ENCODE data around the gene ATL3. TPM values are rescaled to one million over a fixed set of nuclear protein-coding genes. Genes with fewer than 3 reads are reported as not detected.
A peak's percentile ranks its signal among the peaks of the same experiment; 100 is the strongest.

Gene ATL3
- total and polyA plus RNA-seq, 2 of the 13 experiments (the other 11 are each of a cell fraction or from before 2014, with no cell fraction given) = not detected

GRCh38 chr11:63680834-63681320 is 9.7 kb upstream of the ATL3 start (continued):
- TF ChIP-seq ZSCAN5A (CRISPR knock-in tag; IDR thresholded peaks at IDR 0.05; ENCODE audit: borderline replicate concordance) (0 out of 2 replicates have a peak, but pooled peaks have one; percentile 20), ZBTB33 (CRISPR knock-in tag; IDR thresholded peaks at IDR 0.05) (no peak), ZBTB39 (CRISPR knock-in tag; IDR thresholded peaks at IDR 0.05) (no peak), ZSCAN30 (CRISPR knock-in tag; IDR thresholded peaks at IDR 0.05) (no peak), NR2F2 (IDR thresholded peaks at IDR 0.05; ENCODE audit: borderline replicate concordance, low read depth) (no peak), PAF1 (CRISPR knock-in tag; IDR thresholded peaks at IDR 0.05) (no peak), FOXJ3 (CRISPR knock-in tag; IDR thresholded peaks at IDR 0.05; ENCODE audit: borderline replicate concordance) (peak; percentile 17; the same call in 1 of the 2 replicates), NFYC (CRISPR knock-in tag; IDR thresholded peaks at IDR 0.05) (no peak), NFAT5 (CRISPR knock-in tag; IDR thresholded peaks at IDR 0.05) (no peak), ZBTB7B (CRISPR knock-in tag; IDR thresholded peaks at IDR 0.05) (no peak), NFYB (CRISPR knock-in tag; IDR thresholded peaks at IDR 0.05) (no peak), ZNF850 (CRISPR knock-in tag; conservative IDR thresholded peaks at IDR 0.05) (no peak), ZNF446 (CRISPR knock-in tag; IDR thresholded peaks at IDR 0.05) (peak; percentile 62; the same call in 1 of the 2 replicates), MXI1 (IDR thresholded peaks at IDR 0.05; ENCODE audit: borderline replicate concordance, low read depth, low read length) (no peak), SIN3B (IDR thresholded peaks at IDR 0.05; ENCODE audit: low read length) (no peak), ZNF292 (CRISPR knock-in tag; IDR thresholded peaks at IDR 0.05; ENCODE audit: borderline replicate concordance, low read depth) (no peak), ZNF569 (CRISPR knock-in tag; IDR thresholded peaks at IDR 0.05; ENCODE audit: borderline replicate concordance) (0 out of 2 replicates have a peak, but pooled peaks have one; percentile 5), NPAS2 (CRISPR knock-in tag; IDR thresholded peaks at IDR 0.05; ENCODE audit: borderline replicate concordance) (no peak)

All from HepG2 (cell line).